ENCODE measurements around the gene ANP32B.
"Not testable (repeated sequence)": the region's sequence is repeated elsewhere in the genome, so short reads cannot be mapped to it uniquely, and the experiment has no call there.

Gene ANP32B

DNA sequence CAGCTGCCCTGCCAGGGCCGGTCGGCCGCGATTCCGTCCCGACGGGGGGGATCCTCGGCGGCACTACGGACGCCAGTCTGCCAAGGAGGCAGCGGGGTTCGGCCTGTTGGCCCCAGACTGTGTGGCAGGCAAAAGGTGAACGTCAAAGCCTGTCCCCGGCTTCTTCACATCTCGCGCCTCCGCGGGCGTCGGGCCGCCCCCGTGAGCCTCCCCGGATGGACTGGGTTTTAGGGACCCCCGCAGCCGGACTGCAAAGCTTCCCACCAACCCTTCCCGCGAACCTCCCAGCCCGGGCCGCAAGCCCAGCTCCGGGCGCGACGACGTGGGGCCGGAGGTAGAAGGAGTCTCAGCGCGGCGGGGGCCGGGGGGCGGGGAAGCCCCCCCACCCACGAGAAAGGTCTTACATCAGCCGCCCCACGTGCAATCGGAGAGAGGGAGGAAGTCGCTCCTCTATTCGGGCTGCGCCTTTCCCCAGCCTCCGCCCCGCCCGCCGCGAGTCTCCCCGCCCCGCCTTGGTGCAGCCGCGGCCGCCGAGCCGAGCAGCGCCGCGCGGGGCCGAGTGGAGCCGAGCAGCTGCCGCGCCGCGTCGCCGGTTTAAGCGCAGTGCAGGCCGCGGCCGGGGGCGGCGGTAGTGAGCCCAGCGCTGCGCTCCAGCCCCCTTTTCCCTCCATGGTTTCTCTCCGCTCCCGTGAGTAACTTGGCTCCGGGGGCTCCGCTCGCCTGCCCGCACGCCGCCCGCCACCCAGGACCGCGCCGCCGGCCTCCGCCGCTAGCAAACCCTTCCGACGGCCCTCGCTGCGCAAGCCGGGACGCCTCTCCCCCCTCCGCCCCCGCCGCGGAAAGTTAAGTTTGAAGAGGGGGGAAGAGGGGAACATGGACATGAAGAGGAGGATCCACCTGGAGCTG is at the start of gene ANP32B:
TSS of gene ANP32B (plus strand) at position 659 of the 906 bp plus-strand sequence. CDS start at position 874, 215 bp downstream.
- peak; percentile 90 for DNase-seq

DNA sequence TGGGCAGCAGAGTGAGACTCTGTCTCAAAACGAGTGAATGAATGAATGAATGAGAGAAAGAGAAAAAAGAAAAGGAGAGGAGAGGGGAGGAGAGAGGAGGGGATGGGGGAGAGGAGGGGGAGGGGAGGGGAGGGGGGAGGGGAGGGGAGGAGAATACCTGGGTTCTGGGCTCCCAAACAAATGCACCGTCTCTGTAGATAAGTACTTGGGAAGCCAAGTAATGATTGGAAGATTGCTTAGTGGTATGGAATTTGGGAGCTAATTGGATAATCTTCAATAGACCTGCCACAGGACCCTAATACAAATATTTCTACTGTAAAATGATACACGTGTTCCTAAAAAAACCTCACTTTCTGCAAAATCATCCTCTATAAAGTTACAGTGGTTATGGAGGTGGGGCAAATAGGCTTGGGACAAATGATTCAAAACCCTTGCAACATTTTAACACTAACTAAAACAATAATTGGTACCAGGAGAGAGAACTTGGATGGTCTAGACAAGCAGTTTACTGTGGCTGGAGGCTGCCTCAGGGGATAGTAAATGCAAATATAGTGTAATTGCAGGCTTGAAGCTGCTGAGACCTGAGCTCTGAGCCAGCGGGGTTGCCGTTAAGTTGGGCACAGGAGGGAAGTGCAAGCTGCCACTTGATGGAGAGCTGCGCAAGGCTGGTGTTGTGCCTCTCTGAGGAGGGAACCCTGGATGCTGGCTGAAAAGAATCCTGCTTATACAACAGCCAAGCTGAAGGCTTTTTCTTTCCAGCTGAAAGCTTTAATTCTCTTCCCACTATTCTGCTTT is 48.6 kb upstream of the ANP32B start:
- peak; percentile 81 for DNase-seq

DNA sequence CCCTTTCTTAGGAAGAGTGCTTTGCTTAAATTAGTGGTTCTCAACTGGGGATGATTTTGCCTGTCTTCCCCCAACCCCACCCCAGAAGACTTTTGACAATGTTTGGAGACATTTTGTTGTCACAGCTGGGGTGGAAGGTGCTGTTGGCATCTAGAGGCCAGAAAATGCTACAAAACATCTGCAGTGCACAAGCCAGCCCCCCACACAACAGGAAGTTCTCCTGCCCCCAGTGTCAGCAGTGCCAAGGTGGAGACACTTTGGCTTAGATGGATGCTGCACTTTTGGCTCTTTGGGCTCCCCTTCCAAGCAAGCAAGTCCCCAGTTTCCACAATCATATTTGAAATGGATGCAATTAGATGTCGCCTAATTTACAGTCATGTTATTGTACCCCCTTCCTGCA is 47.9 kb upstream of the ANP32B start:
- peak; percentile 26 for DNase-seq

DNA sequence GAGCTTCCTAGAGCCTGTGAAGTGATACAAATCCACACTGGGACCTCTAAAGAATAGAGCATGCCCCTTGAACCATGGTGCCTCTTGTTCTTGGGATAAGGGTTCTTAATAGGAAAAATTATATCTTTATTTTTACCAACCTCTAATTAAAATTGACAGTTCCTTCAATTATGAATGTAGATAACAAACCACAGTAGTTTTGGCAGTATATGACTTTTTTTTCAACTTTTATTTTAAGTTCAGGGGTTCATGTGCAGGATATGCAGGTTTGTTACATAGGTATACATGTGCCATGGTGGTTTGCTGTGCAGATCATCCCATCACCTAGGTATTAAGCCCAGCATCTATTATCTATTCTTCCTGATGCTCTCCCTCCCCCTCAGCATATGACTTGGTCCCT is 46.1 kb upstream of the ANP32B start:
- DNase-seq: no peak

DNA sequence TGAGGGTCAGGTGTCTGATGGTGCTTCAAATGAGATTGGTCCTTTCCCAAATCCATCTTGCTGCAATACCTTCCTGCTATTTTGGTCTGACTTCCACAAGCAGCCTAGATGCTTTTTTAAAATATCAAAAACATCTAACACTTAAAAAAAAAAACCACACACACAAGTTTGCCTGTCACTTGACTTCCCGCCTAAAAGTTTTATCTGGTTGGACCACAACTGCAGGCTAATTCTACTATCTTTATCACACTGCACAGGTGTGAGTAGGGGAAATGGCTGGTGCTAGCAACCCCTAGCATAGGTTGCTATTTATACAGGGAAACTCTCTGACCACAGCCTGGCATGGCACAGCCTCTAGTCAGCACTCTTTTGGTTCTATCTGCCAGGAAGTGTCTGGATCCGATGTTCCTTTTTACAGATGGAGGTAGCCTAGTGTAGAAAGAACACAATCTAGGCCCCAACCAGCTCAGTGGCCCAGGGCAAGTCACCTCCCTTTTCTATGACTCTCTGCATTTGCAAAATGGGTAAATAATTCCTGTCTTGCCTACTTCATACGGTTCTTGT is 45.0 kb upstream of the ANP32B start, which contains the start of gene HEMGN:
TSS of gene HEMGN (minus strand) at position 92 of the 564 bp plus-strand sequence. CDS start at position 56, 36 bp downstream.
- DNase-seq: no peak

DNA sequence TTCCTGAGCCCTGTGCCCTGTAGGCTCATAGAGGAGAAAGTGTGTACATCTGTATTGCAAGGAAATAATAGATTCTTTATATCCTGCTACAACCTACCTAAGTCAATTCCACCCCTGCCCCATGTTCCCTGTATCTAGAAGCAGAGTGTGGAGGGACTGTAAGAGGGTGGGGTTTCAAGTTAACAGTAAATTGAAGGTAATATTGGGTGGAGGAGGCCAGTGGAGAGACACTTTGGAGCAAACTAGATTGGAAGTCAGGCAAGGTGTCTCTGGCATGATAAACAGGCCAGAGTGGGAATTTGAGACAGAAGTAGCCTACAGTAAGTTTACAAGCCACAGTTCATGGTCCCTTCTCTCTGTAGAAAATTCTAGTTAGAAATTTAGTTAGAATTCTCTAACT is 42.9 kb upstream of the ANP32B start:
- DNase-seq: no peak

DNA sequence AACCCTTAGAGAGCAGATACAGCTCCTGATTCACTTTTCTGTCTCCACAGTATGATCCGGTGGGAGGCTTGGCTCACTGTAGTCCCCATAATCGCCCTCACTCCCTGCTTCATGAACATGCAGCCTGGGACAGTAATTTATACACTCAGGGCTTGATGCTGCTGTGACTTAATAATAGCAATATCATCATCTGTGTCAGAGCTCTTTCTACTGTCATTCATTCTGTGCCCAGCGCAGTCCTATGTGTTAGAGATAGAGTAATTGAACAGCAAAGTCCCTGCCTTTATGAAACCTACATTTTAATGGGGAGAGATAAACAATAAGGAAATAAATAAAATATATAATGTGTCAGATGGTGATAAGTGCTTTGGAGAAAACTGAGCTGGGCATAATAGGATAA is 42.4 kb upstream of the ANP32B start:
- no peak for DNase-seq

DNA sequence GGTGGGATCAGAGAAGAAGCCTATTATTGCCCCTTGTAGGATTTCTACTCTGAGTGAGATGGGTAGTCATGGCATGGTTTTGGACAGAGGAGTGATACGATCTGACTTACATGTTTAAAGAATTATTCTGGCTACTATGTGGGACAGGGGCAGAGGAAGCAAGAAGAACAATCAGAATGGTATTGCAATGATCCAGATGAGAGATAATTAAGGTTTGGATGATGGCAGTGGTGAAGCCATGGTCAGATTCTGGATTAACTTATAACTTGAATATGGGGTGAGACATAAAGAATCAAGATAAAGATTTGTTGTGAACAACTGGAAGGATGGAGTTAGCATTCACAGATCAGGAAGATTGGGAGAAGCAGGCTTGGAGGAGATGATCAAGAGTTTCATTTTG is 41.8 kb upstream of the ANP32B start:
- no peak for DNase-seq

DNA sequence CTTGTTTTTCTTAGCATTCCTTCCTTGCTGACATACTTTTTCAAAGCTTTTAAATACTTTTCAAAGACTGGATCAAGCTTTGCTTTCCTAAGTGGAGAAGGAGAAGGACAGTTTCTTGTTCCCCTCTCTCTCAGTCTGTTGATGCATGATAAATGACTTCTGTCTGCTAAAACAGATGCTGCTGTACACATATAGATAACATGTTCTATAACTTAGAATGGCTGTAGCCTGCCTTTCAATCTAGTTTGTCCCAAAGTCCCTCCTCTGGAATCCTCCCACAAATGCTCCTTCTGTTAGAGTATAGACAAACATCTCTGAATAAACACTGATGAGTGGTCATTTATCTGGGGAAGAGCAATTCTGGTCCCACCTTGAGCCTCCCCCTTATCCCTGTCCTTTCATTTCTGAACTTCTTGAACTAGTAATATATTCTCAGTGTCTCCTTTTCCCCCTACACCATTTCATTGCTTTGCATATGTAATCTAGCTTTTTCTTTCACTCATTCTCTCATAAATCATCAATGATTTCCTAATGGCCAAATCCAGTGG is 39.8 kb upstream of the ANP32B start:
- no peak for DNase-seq

DNA sequence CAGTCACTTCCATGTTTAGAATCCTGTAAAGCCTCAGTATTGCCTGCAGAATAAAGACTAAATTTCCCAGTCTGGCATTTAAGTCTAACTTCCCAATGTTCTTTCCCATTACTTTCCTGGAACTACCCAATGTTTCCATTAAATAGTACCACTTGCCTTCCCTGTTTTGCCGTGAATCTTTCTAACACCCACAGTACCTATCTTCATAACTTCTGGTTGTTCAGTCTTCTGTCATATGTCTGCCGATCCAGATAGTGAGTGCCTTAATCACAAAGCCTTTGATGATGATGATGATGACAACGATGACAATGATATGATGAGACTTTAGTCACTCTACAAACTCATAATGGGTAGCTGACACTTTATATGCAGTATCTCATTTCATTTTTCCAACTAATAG is 38.5 kb upstream of the ANP32B start:
- no peak for DNase-seq

DNA sequence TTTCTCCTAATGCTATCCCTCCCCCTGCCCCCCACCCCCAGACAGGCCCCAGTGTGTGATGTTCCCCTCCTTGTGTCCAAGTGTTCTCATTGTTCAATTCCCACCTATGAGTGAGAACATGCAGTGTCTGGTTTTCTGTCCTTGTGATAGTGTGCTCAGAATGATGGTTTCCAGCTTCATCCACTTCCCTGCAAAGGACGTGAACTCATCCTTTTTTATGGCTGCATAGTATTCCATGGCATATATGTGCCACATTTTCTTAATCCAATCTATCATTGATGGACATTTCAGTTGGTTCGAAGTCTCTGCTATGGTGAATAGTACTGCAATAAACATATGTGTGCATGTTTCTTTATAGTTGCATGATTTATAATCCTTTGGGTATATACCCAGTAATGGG is 37.7 kb upstream of the ANP32B start:
- DNase-seq: not testable (repeated sequence)

DNA sequence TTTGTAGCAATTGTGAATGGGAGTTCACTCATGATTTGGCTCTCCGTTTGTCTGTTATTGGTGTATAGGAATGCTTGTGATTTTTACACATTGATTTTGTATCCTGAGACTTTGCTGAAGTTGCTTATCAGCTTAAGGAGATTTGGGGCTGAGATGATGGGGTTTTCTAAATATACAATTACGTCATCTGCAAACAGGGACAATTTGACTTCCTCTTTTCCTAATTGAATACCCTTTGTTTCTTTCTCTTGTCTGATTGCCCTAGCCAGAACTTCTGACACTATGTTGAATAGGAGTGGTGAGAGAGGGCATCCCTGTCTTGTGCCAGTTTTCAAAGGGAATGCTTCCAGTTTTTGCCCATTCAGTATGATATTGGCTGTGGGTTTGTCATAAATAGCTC is 36.0 kb upstream of the ANP32B start:
- DNase-seq: not testable (repeated sequence)

DNA sequence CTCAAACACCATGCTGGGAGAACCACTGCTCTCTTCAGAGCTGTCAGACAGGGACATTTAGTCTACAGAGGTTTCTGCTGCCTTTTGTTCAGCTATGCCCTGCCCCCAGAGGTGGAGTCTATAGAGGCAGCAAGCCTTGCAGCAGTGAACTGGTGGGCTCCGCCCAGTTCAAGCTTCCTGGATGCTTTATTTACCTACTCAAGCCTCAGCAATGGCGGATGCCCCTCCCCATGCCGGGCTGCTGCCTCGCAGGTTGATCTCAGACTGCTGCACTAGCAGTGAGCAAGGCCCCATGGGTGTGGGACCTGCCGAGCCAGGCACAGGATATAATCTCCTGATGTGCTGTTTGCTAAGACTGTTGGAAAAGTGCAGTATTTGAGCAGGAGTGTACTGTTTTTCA is 32.3 kb upstream of the ANP32B start:
- peak; percentile 3 for DNase-seq

DNA sequence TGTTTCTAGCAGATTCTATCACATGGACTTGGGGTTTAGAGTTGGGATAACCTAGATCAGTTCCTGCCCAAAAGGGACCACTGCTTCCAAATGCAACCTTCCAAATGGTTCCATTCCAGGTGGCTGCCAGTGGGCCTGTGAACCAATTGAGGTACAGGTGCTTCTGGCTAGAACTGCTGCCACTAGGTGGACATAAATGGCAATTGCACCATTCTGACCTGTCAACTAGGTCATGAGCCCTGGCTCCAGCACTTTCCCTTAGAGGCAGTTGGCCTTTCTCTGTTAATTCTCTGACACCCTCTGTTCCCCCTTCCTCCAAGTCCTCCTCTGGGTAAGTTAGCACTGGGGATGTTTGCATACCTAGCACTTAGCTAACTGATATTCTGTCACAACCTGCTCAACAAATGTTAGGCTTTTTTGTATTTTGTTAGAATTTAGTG is 28.6 kb upstream of the ANP32B start:
- peak; percentile 51 for DNase-seq

DNA sequence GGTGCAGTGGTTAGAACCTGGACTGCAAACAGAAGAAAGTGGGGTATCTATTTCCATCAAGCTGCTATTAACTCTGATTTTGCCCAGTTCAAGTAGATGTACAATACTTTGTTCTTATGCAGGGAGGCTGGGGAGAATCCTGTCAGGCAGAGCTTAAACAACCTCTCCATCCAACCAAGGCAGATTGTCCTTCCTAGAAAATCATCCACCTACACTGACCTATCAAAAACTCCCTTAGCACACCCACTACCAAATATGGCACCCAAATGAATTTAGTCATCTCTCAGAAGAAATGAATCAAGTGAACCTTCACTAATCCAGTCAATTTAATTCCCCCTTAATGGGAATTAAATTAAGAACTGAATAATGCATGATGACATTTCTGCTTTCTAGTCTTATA is 26.8 kb upstream of the ANP32B start:
- DNase-seq: no peak

DNA sequence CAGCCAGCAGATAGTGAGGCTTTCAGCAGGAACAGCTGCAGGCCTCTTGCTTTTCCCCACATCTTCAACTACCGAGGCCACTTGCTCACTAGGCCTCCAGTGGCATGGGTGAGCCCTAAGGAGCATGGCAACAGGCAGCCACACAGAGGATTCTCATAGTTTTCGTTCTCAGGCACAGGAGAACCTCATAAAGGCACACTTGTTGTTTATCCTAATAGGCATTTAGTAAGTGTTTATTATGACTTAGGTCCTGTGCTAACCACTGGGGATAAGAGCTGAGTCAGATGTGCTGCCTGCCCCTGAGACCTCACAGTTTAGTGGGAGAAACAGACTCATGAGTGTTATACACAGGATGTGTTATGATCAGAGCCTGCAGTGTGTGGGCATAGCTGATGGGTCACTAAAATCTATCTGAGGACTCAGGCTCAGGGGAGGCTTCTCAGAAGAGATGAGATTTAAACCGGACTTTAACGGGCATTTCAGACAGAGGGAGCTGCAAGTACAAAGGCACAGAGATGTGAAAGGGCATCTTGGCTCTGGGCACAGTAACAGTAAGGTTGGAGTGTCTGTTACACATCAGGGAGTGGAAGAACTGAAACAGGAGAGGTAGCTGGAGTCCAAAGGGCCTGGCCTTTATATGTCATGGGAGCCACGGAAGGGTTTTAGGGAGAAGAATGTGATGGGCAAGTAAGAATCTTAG is 24.2 kb upstream of the ANP32B start:
- DNase-seq: no peak

DNA sequence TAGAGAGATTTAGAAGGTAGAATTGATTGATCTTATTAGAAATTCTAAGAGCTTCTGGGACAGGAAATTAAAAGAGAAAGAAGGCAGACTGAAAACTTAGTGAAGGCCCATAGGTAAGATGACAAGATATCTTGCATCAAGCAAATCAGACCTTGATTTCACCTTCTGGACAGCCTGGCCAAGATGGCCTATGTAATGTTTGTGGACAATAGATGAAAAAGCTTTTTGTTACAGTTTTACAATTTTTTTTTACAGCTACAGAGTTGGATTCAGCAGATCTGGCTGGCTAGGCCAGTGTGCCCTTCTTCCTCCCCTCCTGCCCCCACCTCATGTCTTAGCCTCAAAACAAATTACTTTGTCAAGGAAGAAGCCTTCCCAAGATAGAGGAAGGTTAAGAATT is 23.6 kb upstream of the ANP32B start:
- DNase-seq: no peak

DNA sequence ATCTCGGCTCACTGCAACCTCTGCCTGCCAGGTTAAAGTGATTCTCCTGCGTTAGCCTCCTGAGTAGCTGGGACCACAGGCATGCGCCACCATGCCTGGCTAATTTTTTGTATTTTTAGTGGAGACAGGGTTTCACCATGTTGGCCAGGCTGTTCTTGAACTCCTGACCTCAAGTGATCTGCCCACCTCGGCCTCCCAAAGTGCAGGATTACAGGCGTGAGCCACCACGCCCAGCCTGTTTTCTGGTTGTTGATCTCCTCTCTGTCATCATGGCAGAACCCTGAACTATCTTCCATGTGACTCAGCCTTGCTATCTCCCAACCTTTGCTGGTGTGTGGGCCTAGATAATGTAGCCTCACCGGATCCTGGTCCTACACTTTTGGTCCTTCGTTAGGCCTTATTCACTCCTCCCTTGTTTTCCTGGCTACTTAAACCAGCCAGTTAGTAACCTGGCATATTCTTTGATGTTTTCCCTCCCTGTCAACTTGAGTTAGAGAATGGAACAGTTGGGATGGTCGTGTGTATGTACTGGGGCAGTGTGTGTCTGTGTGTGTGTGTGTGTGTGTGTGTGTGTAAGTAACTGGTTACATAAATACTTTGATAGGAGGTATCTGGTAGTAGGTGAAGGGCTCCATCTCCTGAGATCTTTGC is 22.3 kb upstream of the ANP32B start:
- not testable (repeated sequence) for DNase-seq

DNA sequence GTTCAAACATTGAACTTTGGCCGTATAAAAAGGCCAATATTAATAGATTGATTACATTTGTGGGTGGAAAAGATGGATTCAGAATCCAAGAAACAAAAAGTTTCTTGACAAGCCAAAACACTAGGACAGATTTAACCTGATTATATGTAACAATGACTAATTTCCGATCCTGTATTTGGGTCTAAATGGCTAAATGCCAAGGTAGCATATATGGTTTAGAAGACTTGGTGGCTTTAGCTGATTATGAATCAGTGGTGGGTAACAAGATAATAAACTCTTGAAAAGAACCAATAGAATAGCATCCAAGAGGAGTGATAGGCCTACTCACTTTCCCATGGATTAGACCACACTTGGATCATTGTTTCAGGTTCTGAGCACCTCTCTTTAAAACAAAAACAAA is 21.8 kb upstream of the ANP32B start:
- no peak for DNase-seq

DNA sequence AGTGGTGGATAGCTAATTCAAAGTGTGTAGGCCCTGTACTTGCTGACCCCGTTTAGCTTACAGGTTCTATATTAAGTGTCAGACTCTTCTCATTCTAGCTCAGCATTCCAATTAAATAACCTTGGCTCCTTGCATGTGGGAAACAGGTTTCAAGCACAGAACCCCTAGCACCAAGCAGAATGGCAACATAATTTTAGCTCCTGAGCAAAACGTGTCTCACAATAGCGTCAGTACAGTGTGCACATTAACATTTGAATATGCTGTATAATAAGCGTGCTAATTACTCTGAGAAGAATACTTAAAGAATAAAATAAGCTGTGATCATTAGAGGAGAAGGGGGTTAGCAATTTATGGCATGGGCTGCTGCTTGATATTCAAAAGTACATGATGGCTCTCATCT is 21.0 kb upstream of the ANP32B start:
- no peak for DNase-seq

DNA sequence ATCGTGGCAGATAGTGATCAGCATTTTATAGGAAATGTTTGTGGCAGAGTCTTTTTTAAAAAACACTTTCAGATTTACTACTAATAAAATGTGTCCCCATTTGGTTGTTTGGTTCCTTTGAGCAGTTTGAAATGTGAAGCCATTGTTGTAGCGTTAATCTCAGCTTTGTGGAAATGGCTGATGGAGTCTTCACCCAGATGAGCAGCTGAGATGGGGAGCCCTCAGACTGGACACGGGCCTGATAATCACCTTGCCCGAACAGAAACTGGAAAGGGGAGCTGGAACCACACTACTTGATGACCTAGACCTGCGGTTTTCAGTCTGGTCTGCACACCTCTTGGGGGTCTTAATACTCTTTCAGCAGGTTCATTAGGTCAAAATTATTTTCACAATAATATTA is 20.6 kb upstream of the ANP32B start:
- no peak for DNase-seq

DNA sequence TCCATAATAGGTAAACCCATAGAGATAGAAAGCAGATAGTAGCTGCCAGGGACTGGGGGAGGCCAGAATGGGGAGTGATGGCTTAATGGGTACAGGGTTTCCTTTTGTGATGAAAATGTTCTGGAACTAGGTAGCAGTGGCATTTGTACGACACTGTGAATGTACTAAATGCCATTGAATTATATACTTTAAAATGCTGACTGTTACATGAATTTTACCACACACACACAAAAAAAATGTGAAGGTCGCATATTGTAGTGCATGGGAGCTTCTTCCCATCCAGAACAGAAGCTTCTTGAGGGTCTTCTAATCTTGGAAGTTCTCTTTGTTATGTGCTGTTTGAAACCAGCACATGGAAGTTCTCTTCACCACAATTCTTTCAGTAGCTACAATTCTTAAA is 19.9 kb upstream of the ANP32B start:
- no peak for DNase-seq
